ENCODE results near the gene BRSK2.

GRCh38 chr11:1394936-1395772 is 5.4 kb downstream of the BRSK2 start:
- TF ChIP-seq POLR2AphosphoS5 (IDR thresholded peaks at IDR 0.05; ENCODE audit: low read depth, low read length) (no peak), CTCF (IDR thresholded peaks at IDR 0.05) (no peak), NFIC (IDR thresholded peaks at IDR 0.05; ENCODE audit: borderline replicate concordance) (no peak), YY1 (IDR thresholded peaks at IDR 0.05; ENCODE audit: low read depth) (no peak), TAF1 (IDR thresholded peaks at IDR 0.05; ENCODE audit: borderline replicate concordance, low read depth, low read length) (no peak), RCOR1 (IDR thresholded peaks at IDR 0.05; ENCODE audit: low read length) (no peak), RFX5 (IDR thresholded peaks at IDR 0.05; ENCODE audit: low read length) (no peak), USF1 (IDR thresholded peaks at IDR 0.05; ENCODE audit: borderline replicate concordance, low read depth) (no peak)
